GM21723 (cell line): ENCODE measurements around the gene CALML3.
"Not testable (repeated sequence)": the region's sequence is repeated elsewhere in the genome, so short reads cannot be mapped to it uniquely, and the experiment has no call there.

ENCODE experiments used
- ATAC-seq: cut with Tn5 transposase; IDR thresholded peaks from one replicate; pipeline ENCODE4 v1.9.1; 2021; ENCODE audit warnings: mild to moderate bottlenecking, moderate library complexity; ENCODE audit not compliant: unreplicated experiment

Gene CALML3

GRCh38 chr10:5552376-5553321, 27.9 kb downstream of the CALML3 start:
- no peak for ATAC-seq

- ATAC-seq = no peak
Measured at GRCh38 chr10:5553400-5554170, 28.8 kb downstream of the CALML3 start.

GRCh38 chr10:5555021-5555510, 30.3 kb downstream of the CALML3 start:
- no peak for ATAC-seq

- no peak for ATAC-seq
Measured at GRCh38 chr10:5555881-5556280, 31.1 kb downstream of the CALML3 start.

GRCh38 chr10:5556576-5556975, 31.8 kb downstream of the CALML3 start:
- ATAC-seq = no peak

- ATAC-seq = no peak
Measured at GRCh38 chr10:5557040-5557721, 32.4 kb downstream of the CALML3 start.

- ATAC-seq = no peak
Measured at GRCh38 chr10:5557799-5558771, 33.3 kb downstream of the CALML3 start.

- not testable (repeated sequence) for ATAC-seq
Measured at GRCh38 chr10:5559022-5559421, 34.3 kb downstream of the CALML3 start.

- ATAC-seq = no peak
Measured at GRCh38 chr10:5559642-5560141, 34.9 kb downstream of the CALML3 start.

GRCh38 chr10:5560142-5560816, 35.5 kb downstream of the CALML3 start:
- no peak for ATAC-seq

GRCh38 chr10:5560817-5561703, 36.3 kb downstream of the CALML3 start:
- ATAC-seq = no peak

- ATAC-seq = no peak
Measured at GRCh38 chr10:5561704-5562645, 37.2 kb downstream of the CALML3 start.

- ATAC-seq = no peak
Measured at GRCh38 chr10:5563321-5563961, 38.7 kb downstream of the CALML3 start.

- no peak for ATAC-seq
Measured at GRCh38 chr10:5563991-5564536, 39.3 kb downstream of the CALML3 start.

- ATAC-seq = no peak
Measured at GRCh38 chr10:5564537-5565204, 39.9 kb downstream of the CALML3 start.

- ATAC-seq = no peak
Measured at GRCh38 chr10:5565205-5565545, 40.4 kb downstream of the CALML3 start.
